IMR-90 (cell line): ENCODE measurements around the gene LRP1B. TPM values are rescaled to one million over a fixed set of nuclear protein-coding genes. Genes with fewer than 3 reads are reported as not detected.

ENCODE experiments used
- ATAC-seq: fragments of 200-7000 bp; cut with Tn5 transposase; 2 replicates; pipeline ENCODE4 v1.9.1; 2020; ENCODE audit warnings: low read depth, mild to moderate bottlenecking, moderate library complexity
- BruUV-seq: library from RNA; stranded (reverse); fragments of 400-500 nt; replicated peaks from 2 replicates; lab custom pipeline; 2021; lab: Mats Ljungman, UMichigan
- CTCF ChIA-PET: fragments of 300-600 bp; formaldehyde crosslinking; extraction: SDS; loops from one replicate; lab custom pipeline; 2021; ENCODE audit warnings: antibody characterized with exemption; lab: Yijun Ruan, JAX
- POLR2A ChIA-PET: fragments of 300-600 bp; sonication (Branson Sonifier 250); formaldehyde crosslinking; loops from one replicate; lab custom pipeline; 2022; ENCODE audit warnings: antibody characterized with exemption; ENCODE audit not compliant: unreplicated experiment; lab: Charles Lee
- DNase-seq: peaks from one replicate; pipeline ENCODE4 v3.0.0; 2013
- H2AFZ ChIP-seq: replicated peaks from 2 replicates; pipeline ENCODE3; 2013; ENCODE audit warnings: low read length, mild to moderate bottlenecking; ENCODE audit not compliant: poor library complexity
- H2AK5ac ChIP-seq: 2 replicates; pipeline ENCODE4 v1.6.1; 2013; ENCODE audit warnings: low read depth, low read length, inconsistent platforms
- H2AK9ac ChIP-seq: replicated peaks from 2 replicates; pipeline ENCODE3; 2013; ENCODE audit warnings: mild to moderate bottlenecking, low read depth, low read length, moderate library complexity; ENCODE audit not compliant: poor library complexity
- H2BK120ac ChIP-seq: 2 replicates; pipeline ENCODE4 v1.6.1; 2013; ENCODE audit warnings: low read depth, low read length, inconsistent platforms
- H2BK15ac ChIP-seq: 3 replicates; pipeline ENCODE4 v1.6.1; 2013; ENCODE audit warnings: low read depth, low read length, inconsistent platforms
- H2BK20ac ChIP-seq: 2 replicates; pipeline ENCODE4 v1.6.1; 2013; ENCODE audit warnings: low read depth, mild to moderate bottlenecking, inconsistent platforms, low read length, moderate library complexity
- H2BK5ac ChIP-seq: 2 replicates; pipeline ENCODE4 v1.6.1; 2013; ENCODE audit warnings: mild to moderate bottlenecking, low read depth, low read length, inconsistent platforms; ENCODE audit not compliant: poor library complexity, severe bottlenecking
- H3K14ac ChIP-seq: replicated peaks from 2 replicates; pipeline ENCODE4 v1.6.1; 2013; ENCODE audit warnings: low read depth, low read length, inconsistent platforms
- H3K18ac ChIP-seq: 2 replicates; pipeline ENCODE4 v1.6.1; 2013; ENCODE audit warnings: low read depth, low read length, control low read depth
- H3K23ac ChIP-seq: 2 replicates; pipeline ENCODE4 v1.6.1; 2013; ENCODE audit warnings: low read depth, low read length, inconsistent platforms
- H3K27ac ChIP-seq: 2 replicates; pipeline ENCODE4 v1.5.1; 2013; ENCODE audit warnings: mild to moderate bottlenecking, control low read depth, low read length; ENCODE audit not compliant: insufficient read depth
- H3K27me3 ChIP-seq: 2 replicates; pipeline ENCODE4 v1.6.1; 2013; ENCODE audit warnings: low read length; ENCODE audit not compliant: control insufficient read depth, insufficient read depth
- H3K36me3 ChIP-seq: 2 replicates; pipeline ENCODE4 v1.6.1; 2013; ENCODE audit warnings: low read length, mixed read lengths; ENCODE audit not compliant: control insufficient read depth, insufficient read depth
- H3K4ac ChIP-seq: 2 replicates; pipeline ENCODE4 v1.6.1; 2013; ENCODE audit warnings: low read depth, low read length, inconsistent platforms
- H3K4me1 ChIP-seq: 2 replicates; pipeline ENCODE4 v1.6.1; 2013; ENCODE audit warnings: low read length, mixed read lengths; ENCODE audit not compliant: control insufficient read depth, insufficient read depth
- H3K4me2 ChIP-seq: 2 replicates; pipeline ENCODE4 v1.6.1; 2013; ENCODE audit warnings: low read depth, mild to moderate bottlenecking, control low read depth, low read length, moderate library complexity
- H3K4me3 ChIP-seq: 2 replicates; pipeline ENCODE4 v1.5.1; 2013; ENCODE audit warnings: low read depth, mild to moderate bottlenecking, control low read depth, low read length, moderate library complexity; ENCODE audit not compliant: insufficient read depth
- H3K56ac ChIP-seq: 2 replicates; pipeline ENCODE4 v1.6.1; 2013; ENCODE audit warnings: low read length, inconsistent platforms; ENCODE audit not compliant: insufficient read depth; ENCODE audit errors: extremely low read depth
- H3K79me1 ChIP-seq, 2 experiments: 2 replicates each; pipeline ENCODE4 v1.6.1; 2013; ENCODE audit warnings: low read length in 2 of 2, inconsistent platforms in 1 of 2, low read depth in 1 of 2
- H3K9ac ChIP-seq: 2 replicates; pipeline ENCODE4 v1.6.1; 2013; ENCODE audit warnings: low read depth, low read length, control low read depth
- H3K9me1 ChIP-seq: 2 replicates; pipeline ENCODE4 v1.6.1; 2013; ENCODE audit warnings: low read length, inconsistent platforms; ENCODE audit not compliant: insufficient read depth
- H3K9me3 ChIP-seq: 2 replicates; pipeline ENCODE4 v1.6.1; 2013; ENCODE audit warnings: low read length; ENCODE audit not compliant: control insufficient read depth, insufficient read depth
- H4K20me1 ChIP-seq: 2 replicates; pipeline ENCODE4 v1.6.1; 2013; ENCODE audit warnings: low read length, inconsistent platforms; ENCODE audit not compliant: insufficient read depth
- H4K5ac ChIP-seq: 2 replicates; pipeline ENCODE4 v1.6.1; 2013; ENCODE audit warnings: mild to moderate bottlenecking, low read depth, low read length, control low read depth
- H4K8ac ChIP-seq, 2 experiments: 2 replicates each; pipeline ENCODE4 v1.6.1; 2013; ENCODE audit warnings: low read depth in 2 of 2, low read length in 2 of 2, control low read depth in 1 of 2, inconsistent platforms in 1 of 2
- H4K91ac ChIP-seq: 2 replicates; pipeline ENCODE4 v1.6.1; 2013; ENCODE audit warnings: low read depth, low read length, inconsistent platforms; ENCODE audit not compliant: insufficient read depth
- BHLHE40 ChIP-seq: fragments of 150-350 bp; IDR thresholded peaks from 2 replicates; pipeline ENCODE4 v1.6.1; 2016; ENCODE audit warnings: mild to moderate bottlenecking, low read depth, low read length
- CEBPB ChIP-seq: IDR thresholded peaks from 2 replicates; pipeline ENCODE4 v1.6.1; 2012; ENCODE audit warnings: low read depth, low read length, improper control_type of control experiment
- CHD1 ChIP-seq: IDR thresholded peaks from 2 replicates; pipeline ENCODE4 v1.6.1; 2012; ENCODE audit warnings: low read depth, low read length, improper control_type of control experiment
- FOS ChIP-seq: fragments of 150-350 bp; IDR thresholded peaks from 2 replicates; pipeline ENCODE4 v1.6.1; 2016; ENCODE audit warnings: low read depth, low read length
- MAFK ChIP-seq: IDR thresholded peaks from 2 replicates; pipeline ENCODE4 v1.6.1; 2012; ENCODE audit warnings: low read depth, low read length, improper control_type of control experiment
- MAZ ChIP-seq: IDR thresholded peaks from 2 replicates; pipeline ENCODE4 v1.6.1; 2012; ENCODE audit warnings: low read depth, mild to moderate bottlenecking, low read length, improper control_type of control experiment, moderate library complexity, borderline replicate concordance
- MXI1 ChIP-seq: IDR thresholded peaks from 2 replicates; pipeline ENCODE4 v1.6.1; 2012; ENCODE audit warnings: low read depth, mild to moderate bottlenecking, low read length, moderate library complexity, borderline replicate concordance
- NFE2L2 ChIP-seq: fragments of 150-350 bp; IDR thresholded peaks from 2 replicates; pipeline ENCODE4 v1.6.1; 2016; ENCODE audit warnings: low read depth, mild to moderate bottlenecking, low read length
- POLR2A ChIP-seq: IDR thresholded peaks from 2 replicates; pipeline ENCODE4 v1.6.1; 2012; ENCODE audit warnings: mild to moderate bottlenecking, low read depth, low read length
- RAD21 ChIP-seq: IDR thresholded peaks from 2 replicates; pipeline ENCODE4 v1.6.1; 2012; ENCODE audit warnings: low read length, improper control_type of control experiment
- RCOR1 ChIP-seq: IDR thresholded peaks from 2 replicates; pipeline ENCODE4 v1.6.1; 2012; ENCODE audit warnings: mild to moderate bottlenecking, low read length, improper control_type of control experiment; ENCODE audit not compliant: insufficient replicate concordance
- RFX5 ChIP-seq: IDR thresholded peaks from 2 replicates; pipeline ENCODE4 v1.8.0; 2012; ENCODE audit warnings: low read depth, mild to moderate bottlenecking, low read length, moderate library complexity
- SMC3 ChIP-seq: fragments of 150-350 bp; IDR thresholded peaks from 2 replicates; pipeline ENCODE4 v1.6.1; 2016; ENCODE audit warnings: low read depth, mild to moderate bottlenecking, antibody characterized with exemption, low read length, moderate library complexity
- WGBS, 2 experiments: methylation state at CpG; one replicate each; pipeline versions ENCODE4 v1.1.5 to v1.1.7; 2013; ENCODE audit warnings: missing lambda C conversion rate in 2 of 2; ENCODE audit not compliant: insufficient read length in 1 of 2; ENCODE audit errors: extremely low coverage in 2 of 2; 5-methylcytosine and 5-hydroxymethylcytosine counted together
- dilution Hi-C: fragments of 300-500 bp; cut with HindIII; formaldehyde crosslinking; loops from one replicate; pipeline ENCODE4 v1.14.3; 2018; ENCODE audit warnings: low sequenced_read_pairs; ENCODE audit not compliant: unreplicated experiment
- in situ Hi-C: fragments of 300-500 bp; cut with MboI; formaldehyde crosslinking; loops from 3 replicates; pipeline ENCODE4 v1.14.3; 2019; ENCODE audit warnings: low sequenced_read_pairs, inconsistent platforms, mixed read lengths
- intact Hi-C: fragments of 100-400 bp; cut with micrococcal nuclease; formaldehyde crosslinking; loops from 2 replicates; pipeline ENCODE4 v1.10.0; 2022
- polyA plus RNA-seq, 3 experiments: library from polyadenylated mRNA; depleted of rRNA; stranded (reverse); fragments of >200 nt; gene quantifications; 2 replicates each; pipeline ENCODE4 v1.2.3, GENCODE V29; 2012; ENCODE audit warnings: low replicate concordance in 1 of 3
- total RNA-seq: library from RNA; depleted of rRNA; stranded (reverse); fragments of >200 nt; gene quantifications from 2 replicates; pipeline ENCODE4 v1.2.3, GENCODE V29; 2012
- TF ChIP-seq, protein P1 (sequence below): fragments of 150-350 bp; IDR thresholded peaks from 2 replicates; pipeline ENCODE4 v1.6.1; 2017; ENCODE audit warnings: mild to moderate bottlenecking, antibody characterized with exemption, low read length, low read depth
- TF ChIP-seq, protein P2 (sequence below): fragments of 150-350 bp; IDR thresholded peaks from 2 replicates; pipeline ENCODE4 v1.6.1; 2016; ENCODE audit warnings: low read depth, mild to moderate bottlenecking, low read length, moderate library complexity, borderline replicate concordance
- TF ChIP-seq, protein P3 (sequence below): conservative IDR thresholded peaks from 2 replicates; pipeline ENCODE4 v1.5.1; 2012; ENCODE audit warnings: mild to moderate bottlenecking, low read depth, low read length, improper control_type of control experiment

LRP1B gene
- total and polyA plus RNA-seq, 2 of the 4 experiments (the other 2 are of a cell fraction): under 0.01 to 0.02 TPM

DNA sequence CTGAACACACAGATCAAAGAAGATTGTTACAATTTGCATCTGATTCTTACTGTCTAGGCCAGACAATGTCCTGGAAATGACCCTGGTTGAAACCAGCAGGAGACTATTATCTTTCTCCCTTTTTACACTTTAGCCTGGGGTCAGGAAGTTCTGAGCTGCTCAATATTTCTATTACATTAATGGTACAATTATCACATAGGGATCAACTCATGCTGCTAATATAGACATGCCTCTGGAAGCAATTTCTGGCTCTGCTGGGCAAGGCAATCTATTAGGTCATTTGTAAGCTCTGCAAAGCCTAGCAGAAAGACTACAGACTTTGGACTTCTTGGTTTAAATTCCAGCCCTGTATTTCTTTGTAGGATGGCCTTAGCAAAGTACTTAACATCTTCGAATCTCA, 205.3 kb downstream of the LRP1B start:
- intact Hi-C loops: no loop called here
- H3K18ac ChIP-seq: no peak overlapping the region
- TF ChIP-seq MAZ (no peak), MXI1 (no peak), BHLHE40 (no peak), CHD1 (no peak), CEBPB (no peak), NFE2L2 (no peak), RFX5 (no peak), FOS (no peak), RAD21 (no peak), MAFK (no peak), SMC3 (no peak), RCOR1 (no peak), POLR2A (no peak)
- TF ChIP-seq, protein P1, sequence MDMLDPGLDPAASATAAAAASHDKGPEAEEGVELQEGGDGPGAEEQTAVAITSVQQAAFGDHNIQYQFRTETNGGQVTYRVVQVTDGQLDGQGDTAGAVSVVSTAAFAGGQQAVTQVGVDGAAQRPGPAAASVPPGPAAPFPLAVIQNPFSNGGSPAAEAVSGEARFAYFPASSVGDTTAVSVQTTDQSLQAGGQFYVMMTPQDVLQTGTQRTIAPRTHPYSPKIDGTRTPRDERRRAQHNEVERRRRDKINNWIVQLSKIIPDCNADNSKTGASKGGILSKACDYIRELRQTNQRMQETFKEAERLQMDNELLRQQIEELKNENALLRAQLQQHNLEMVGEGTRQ: no peak
- TF ChIP-seq, protein P2, sequence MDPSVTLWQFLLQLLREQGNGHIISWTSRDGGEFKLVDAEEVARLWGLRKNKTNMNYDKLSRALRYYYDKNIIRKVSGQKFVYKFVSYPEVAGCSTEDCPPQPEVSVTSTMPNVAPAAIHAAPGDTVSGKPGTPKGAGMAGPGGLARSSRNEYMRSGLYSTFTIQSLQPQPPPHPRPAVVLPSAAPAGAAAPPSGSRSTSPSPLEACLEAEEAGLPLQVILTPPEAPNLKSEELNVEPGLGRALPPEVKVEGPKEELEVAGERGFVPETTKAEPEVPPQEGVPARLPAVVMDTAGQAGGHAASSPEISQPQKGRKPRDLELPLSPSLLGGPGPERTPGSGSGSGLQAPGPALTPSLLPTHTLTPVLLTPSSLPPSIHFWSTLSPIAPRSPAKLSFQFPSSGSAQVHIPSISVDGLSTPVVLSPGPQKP: no peak
- TF ChIP-seq, protein P3, sequence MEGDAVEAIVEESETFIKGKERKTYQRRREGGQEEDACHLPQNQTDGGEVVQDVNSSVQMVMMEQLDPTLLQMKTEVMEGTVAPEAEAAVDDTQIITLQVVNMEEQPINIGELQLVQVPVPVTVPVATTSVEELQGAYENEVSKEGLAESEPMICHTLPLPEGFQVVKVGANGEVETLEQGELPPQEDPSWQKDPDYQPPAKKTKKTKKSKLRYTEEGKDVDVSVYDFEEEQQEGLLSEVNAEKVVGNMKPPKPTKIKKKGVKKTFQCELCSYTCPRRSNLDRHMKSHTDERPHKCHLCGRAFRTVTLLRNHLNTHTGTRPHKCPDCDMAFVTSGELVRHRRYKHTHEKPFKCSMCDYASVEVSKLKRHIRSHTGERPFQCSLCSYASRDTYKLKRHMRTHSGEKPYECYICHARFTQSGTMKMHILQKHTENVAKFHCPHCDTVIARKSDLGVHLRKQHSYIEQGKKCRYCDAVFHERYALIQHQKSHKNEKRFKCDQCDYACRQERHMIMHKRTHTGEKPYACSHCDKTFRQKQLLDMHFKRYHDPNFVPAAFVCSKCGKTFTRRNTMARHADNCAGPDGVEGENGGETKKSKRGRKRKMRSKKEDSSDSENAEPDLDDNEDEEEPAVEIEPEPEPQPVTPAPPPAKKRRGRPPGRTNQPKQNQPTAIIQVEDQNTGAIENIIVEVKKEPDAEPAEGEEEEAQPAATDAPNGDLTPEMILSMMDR: no peak
- no peak overlapping the region for H4K8ac ChIP-seq
- no peak overlapping the region for H2BK15ac ChIP-seq
- no peaks in the 10 kb centered on the region for H4K20me1 ChIP-seq
- H2AFZ ChIP-seq: no peak overlapping the region
- H3K79me1 ChIP-seq: no peaks in the 10 kb centered on the region
- no peaks in the 10 kb centered on the region for H3K4me1 ChIP-seq
- H3K27ac ChIP-seq: no peak overlapping the region
- no peak overlapping the region for H2AK9ac ChIP-seq
- ATAC-seq (no peak), DNase-seq (no peak)
- CTCF ChIA-PET: no interaction called here
- H3K14ac ChIP-seq: no peak overlapping the region
- no peak overlapping the region for H3K4ac ChIP-seq
- no peak overlapping the region for H2AK5ac ChIP-seq
- dilution Hi-C loops: no loop called here
- in situ Hi-C loops: no loop called here
- H3K9me1 ChIP-seq: no peaks in the 10 kb centered on the region
- no peak overlapping the region for H3K9ac ChIP-seq
- H3K4me3 ChIP-seq: no peak overlapping the region
- H3K27me3 ChIP-seq: no peaks in the 10 kb centered on the region
- H2BK120ac ChIP-seq: no peak overlapping the region
- no peak overlapping the region for H3K23ac ChIP-seq
- H3K9me3 ChIP-seq: no peaks in the 10 kb centered on the region
- no peak overlapping the region for H3K4me2 ChIP-seq
- POLR2A ChIA-PET: no interaction called here
- no CpG with 5 or more reads among the region's 1 CpG for WGBS, 2 experiments
- H3K56ac ChIP-seq: no peak overlapping the region
- no peak overlapping the region for H2BK5ac ChIP-seq
- no peaks in the 10 kb centered on the region for H3K36me3 ChIP-seq
- no peak overlapping the region for H4K5ac ChIP-seq
- no peak overlapping the region for H4K91ac ChIP-seq
- BruUV-seq: no TSS peak
- H2BK20ac ChIP-seq: no peak overlapping the region
